SK-N-SH treated with all-trans-retinoic acid at 6 μM for 48 hours (cell line): ENCODE measurements around the gene TPGS1.

Experiments
- CSDC2 ChIP-seq: fragments of 250-450 bp; sonication (Bioruptor Pico); IDR thresholded peaks from 2 replicates; pipeline ENCODE4 v1.5.0; 2020; ENCODE audit warnings: mild to moderate bottlenecking, moderate library complexity
- PATZ1 ChIP-seq: fragments of 250-450 bp; sonication (Bioruptor Pico); IDR thresholded peaks from 2 replicates; pipeline ENCODE4 v1.8.0; 2020; ENCODE audit warnings: mild to moderate bottlenecking, moderate library complexity, borderline replicate concordance
- RARB ChIP-seq: fragments of 250-450 bp; sonication (Bioruptor Pico); IDR thresholded peaks from 2 replicates; pipeline ENCODE4 v1.8.0; 2021; ENCODE audit warnings: mild to moderate bottlenecking, moderate library complexity
- ZFP30 ChIP-seq: fragments of 450-650 bp; formaldehyde crosslinking; IDR thresholded peaks from 2 replicates; pipeline ENCODE4 v1.5.0; 2022; ENCODE audit warnings: mild to moderate bottlenecking, moderate library complexity

GRCh38 chr19:538641-539428 lies 31.5 kb downstream of the TPGS1 start:
- no peak for TF ChIP-seq ZFP30
- no peak for TF ChIP-seq PATZ1 (CRISPR knock-in tag)
- TF ChIP-seq RARB = no peak
- TF ChIP-seq CSDC2 = no peak
